SK-N-MC (cell line): ENCODE data around the gene PTPRM.

ENCODE experiments used
- EZH2 ChIP-seq: fragments of 200-600 bp; sonication (generic); IDR thresholded peaks from one replicate; pipeline ENCODE4 v1.6.1; 2017; ENCODE audit warnings: antibody characterized with exemption
- FOXP2 ChIP-seq: optimal IDR thresholded peaks from 2 replicates; pipeline ENCODE3; 2011; ENCODE audit warnings: mild to moderate bottlenecking, moderate library complexity; ENCODE audit not compliant: insufficient read depth; ENCODE audit errors: extremely low read length, control extremely low read depth

GRCh38 chr18:7750966-7751365 lies 183.8 kb downstream of the PTPRM start:
- TF ChIP-seq EZH2 (no peak), FOXP2 (no peak)
